Measurements from ENCODE around the gene PPAN. TPM values are rescaled to one million over a fixed set of nuclear protein-coding genes. Genes with fewer than 3 reads are reported as not detected.

PPAN gene
- total and polyA plus RNA-seq, 2 experiments from 2014 or later, result 15.0 to 26.0 TPM

DNA sequence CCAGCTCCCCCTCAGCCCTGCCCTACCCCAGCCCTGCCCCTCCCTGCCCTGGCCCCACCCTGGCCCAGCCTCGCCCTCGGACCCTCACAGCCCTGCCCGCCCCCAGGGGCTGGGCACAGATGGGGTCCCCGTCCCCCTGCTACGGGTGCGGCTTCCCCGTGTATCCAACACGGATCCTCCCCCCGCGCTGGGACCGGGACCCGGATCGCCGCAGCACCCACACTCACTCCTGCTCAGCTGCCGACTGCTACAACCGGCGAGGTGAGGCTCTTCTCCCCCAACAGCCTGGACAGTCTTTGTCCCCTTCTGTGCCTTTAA is 14.8 kb upstream of the PPAN start:
- H2AFZ ChIP-seq, result no peak overlapping the region
- no peak overlapping the region for H3K4me3 ChIP-seq
- TF ChIP-seq EZH2 (IDR thresholded peaks at IDR 0.05; ENCODE audit: borderline replicate concordance) (no peak), EZH2phosphoT487 (IDR thresholded peaks at IDR 0.05; ENCODE audit: low read depth, severe bottlenecking, unreplicated experiment) (no peak)
- TF ChIP-seq, protein P1, sequence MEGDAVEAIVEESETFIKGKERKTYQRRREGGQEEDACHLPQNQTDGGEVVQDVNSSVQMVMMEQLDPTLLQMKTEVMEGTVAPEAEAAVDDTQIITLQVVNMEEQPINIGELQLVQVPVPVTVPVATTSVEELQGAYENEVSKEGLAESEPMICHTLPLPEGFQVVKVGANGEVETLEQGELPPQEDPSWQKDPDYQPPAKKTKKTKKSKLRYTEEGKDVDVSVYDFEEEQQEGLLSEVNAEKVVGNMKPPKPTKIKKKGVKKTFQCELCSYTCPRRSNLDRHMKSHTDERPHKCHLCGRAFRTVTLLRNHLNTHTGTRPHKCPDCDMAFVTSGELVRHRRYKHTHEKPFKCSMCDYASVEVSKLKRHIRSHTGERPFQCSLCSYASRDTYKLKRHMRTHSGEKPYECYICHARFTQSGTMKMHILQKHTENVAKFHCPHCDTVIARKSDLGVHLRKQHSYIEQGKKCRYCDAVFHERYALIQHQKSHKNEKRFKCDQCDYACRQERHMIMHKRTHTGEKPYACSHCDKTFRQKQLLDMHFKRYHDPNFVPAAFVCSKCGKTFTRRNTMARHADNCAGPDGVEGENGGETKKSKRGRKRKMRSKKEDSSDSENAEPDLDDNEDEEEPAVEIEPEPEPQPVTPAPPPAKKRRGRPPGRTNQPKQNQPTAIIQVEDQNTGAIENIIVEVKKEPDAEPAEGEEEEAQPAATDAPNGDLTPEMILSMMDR (IDR thresholded peaks at IDR 0.05; ENCODE audit: poor library complexity), result no peak
- no peaks in the 10 kb centered on the region for H3K36me3 ChIP-seq (replicated peaks; ENCODE audit: insufficient read depth, low read depth)
- H3K4me2 ChIP-seq, result no peak overlapping the region
- H4K20me1 ChIP-seq (ENCODE audit: insufficient read depth, poor library complexity, severe bottlenecking), result no peaks in the 10 kb centered on the region
- no peaks in the 10 kb centered on the region for H3K9me2 ChIP-seq (replicated peaks; ENCODE audit: insufficient read depth)
- DNase-seq (ENCODE audit: low spot score), result no peak
- H3K27ac ChIP-seq, result no peak overlapping the region
- 94% methylated on average over 17 of the region's 17 CpGs for WGBS (ENCODE audit: low lambda C conversion rate, missing lambda C conversion rate)
- no peaks in the 10 kb centered on the region for H3K27me3 ChIP-seq
- peaks cover 2% of the 10 kb centered on the region for H3K79me2 ChIP-seq
- no peaks in the 10 kb centered on the region for H3K9me3 ChIP-seq (ENCODE audit: low read depth)
- H3K4me1 ChIP-seq (ENCODE audit: insufficient read depth), result peaks cover 5% of the 10 kb centered on the region

DNA sequence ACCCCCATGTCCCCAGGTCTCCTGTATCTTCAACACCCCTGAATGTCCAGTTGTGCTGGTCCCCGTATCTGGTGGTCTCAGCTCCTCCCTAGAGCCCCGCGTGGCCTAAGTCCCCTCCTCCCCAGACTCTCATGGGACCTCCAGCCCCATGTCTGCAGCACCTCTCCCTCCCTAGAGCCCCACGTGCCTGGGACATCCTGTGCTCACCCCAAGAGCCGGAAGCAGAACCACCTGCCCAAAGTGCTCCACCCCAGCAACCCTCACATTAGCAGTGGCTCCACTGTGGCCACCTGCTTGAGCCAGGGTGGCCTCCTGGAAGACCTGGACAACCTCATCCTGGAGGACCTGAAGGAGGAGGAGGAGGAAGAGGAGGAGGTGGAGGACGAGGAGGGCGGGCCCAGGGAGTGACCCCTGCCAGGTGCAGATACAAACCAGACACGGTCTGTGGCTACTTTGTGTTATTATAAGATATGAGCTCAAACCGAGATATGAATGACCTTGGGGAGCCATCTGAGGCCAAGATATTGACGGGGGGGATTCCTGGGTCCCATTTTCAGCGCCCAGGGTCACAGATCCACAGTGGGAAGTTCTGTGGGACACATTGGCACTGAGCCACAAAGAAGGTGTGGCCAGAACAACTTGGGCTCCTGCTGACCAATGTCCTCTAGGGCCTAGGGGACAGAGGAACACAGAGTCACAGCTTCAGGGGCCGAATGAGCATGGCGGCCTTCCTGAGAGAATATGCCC is 14.1 kb upstream of the PPAN start:
- H3K9me3 ChIP-seq (ENCODE audit: low read depth), result no peaks in the 10 kb centered on the region
- DNase-seq (ENCODE audit: low spot score), result no peak
- TF ChIP-seq, protein P1 (IDR thresholded peaks at IDR 0.05; ENCODE audit: poor library complexity), result no peak
- TF ChIP-seq EZH2 (IDR thresholded peaks at IDR 0.05; ENCODE audit: borderline replicate concordance) (no peak), EZH2phosphoT487 (IDR thresholded peaks at IDR 0.05; ENCODE audit: low read depth, severe bottlenecking, unreplicated experiment) (no peak)
- H3K36me3 ChIP-seq (replicated peaks; ENCODE audit: insufficient read depth, low read depth), result no peaks in the 10 kb centered on the region
- H3K4me2 ChIP-seq, result no peak overlapping the region
- H2AFZ ChIP-seq, result no peak overlapping the region
- H3K79me2 ChIP-seq, result no peaks in the 10 kb centered on the region
- WGBS (ENCODE audit: low lambda C conversion rate, missing lambda C conversion rate), result 86% methylated on average over 13 of the region's 13 CpGs
- H3K27me3 ChIP-seq, result no peaks in the 10 kb centered on the region
- peaks cover 8% of the 10 kb centered on the region for H3K4me1 ChIP-seq (ENCODE audit: insufficient read depth)
- H3K27ac ChIP-seq, result no peak overlapping the region
- no peak overlapping the region for H3K4me3 ChIP-seq
- H4K20me1 ChIP-seq (ENCODE audit: insufficient read depth, poor library complexity, severe bottlenecking), result no peaks in the 10 kb centered on the region
- no peaks in the 10 kb centered on the region for H3K9me2 ChIP-seq (replicated peaks; ENCODE audit: insufficient read depth)

DNA sequence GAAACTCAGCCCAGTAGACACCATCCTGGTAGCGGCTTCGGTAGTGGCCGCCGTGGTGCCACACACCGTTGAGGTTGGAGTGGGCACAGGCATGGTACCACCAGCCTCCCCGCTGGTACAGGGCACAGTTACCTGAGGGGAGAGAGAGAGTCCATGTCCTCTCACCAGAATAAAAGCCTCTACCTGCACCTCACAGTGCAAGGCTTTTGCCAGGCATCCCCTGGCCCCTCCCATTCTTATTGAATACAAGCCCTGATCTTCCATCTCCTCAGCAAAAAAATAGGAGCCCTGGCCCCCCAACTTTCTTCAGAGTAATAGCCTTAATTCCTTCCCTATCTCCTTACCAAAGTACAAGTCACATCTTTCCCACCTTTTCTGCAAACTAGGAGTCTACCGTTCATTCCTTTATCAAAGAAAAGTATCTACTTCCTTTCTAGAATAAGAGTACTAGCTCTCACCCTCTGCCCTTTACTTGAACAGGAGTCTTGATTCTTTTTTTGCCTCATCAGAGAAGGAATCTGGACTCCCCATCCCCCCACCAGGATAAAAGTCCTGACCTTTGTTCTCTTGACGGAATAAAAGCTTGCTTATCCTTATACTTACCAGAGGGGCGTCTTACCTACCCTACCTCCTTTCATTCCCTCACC is 13.4 kb upstream of the PPAN start:
- Histone ChIP-seq H3K4me3 (no peak overlapping the region), H3K9me2 (replicated peaks; ENCODE audit: insufficient read depth) (no peaks in the 10 kb centered on the region), H3K27me3 (no peaks in the 10 kb centered on the region), H3K4me2 (no peak overlapping the region), H3K36me3 (replicated peaks; ENCODE audit: insufficient read depth, low read depth) (no peaks in the 10 kb centered on the region), H3K27ac (no peak overlapping the region), H3K4me1 (ENCODE audit: insufficient read depth) (peaks cover 8% of the 10 kb centered on the region), H3K79me2 (no peaks in the 10 kb centered on the region), H2AFZ (no peak overlapping the region), H3K9me3 (ENCODE audit: low read depth) (no peaks in the 10 kb centered on the region), H4K20me1 (ENCODE audit: insufficient read depth, poor library complexity, severe bottlenecking) (no peaks in the 10 kb centered on the region)
- DNase-seq (ENCODE audit: low spot score), result no peak
- WGBS (ENCODE audit: low lambda C conversion rate, missing lambda C conversion rate), result 94% methylated on average over 9 of the region's 9 CpGs
- no peak for TF ChIP-seq EZH2phosphoT487 (IDR thresholded peaks at IDR 0.05; ENCODE audit: low read depth, severe bottlenecking, unreplicated experiment)
- no peak for TF ChIP-seq EZH2 (IDR thresholded peaks at IDR 0.05; ENCODE audit: borderline replicate concordance)
- TF ChIP-seq, protein P1 (IDR thresholded peaks at IDR 0.05; ENCODE audit: poor library complexity), result no peak
